Coronary artery (tissue), 2 donors: ENCODE data around the gene GALNT13.

Experiments used
- DNase-seq: peaks from one replicate; pipeline ENCODE4 v3.0.0-alpha.2; 2017; ENCODE audit warnings: low spot score
- H3K27ac ChIP-seq, 2 donors: fragments of 200-600 bp; sonication (generic); one replicate each; pipeline ENCODE4 v1.5.1; 2016 to 2019
- H3K4me3 ChIP-seq: fragments of 200-600 bp; sonication (generic); 2 replicates; pipeline ENCODE4 v1.5.1; 2016; ENCODE audit warnings: mild to moderate bottlenecking, moderate library complexity
- CTCF ChIP-seq: fragments of 200-600 bp; sonication (generic); IDR thresholded peaks from one replicate; pipeline ENCODE4 v1.5.1; 2019; ENCODE audit warnings: antibody characterized with exemption

GALNT13 gene

GRCh38 chr2:154437104-154437503 lies 565.4 kb downstream of the GALNT13 start:
- no peak for TF ChIP-seq CTCF
- Histone ChIP-seq H3K4me3 (no peak overlapping the region), H3K27ac (no peak overlapping the region)
- DNase-seq: no peak

- no peak for DNase-seq
- no peak for TF ChIP-seq CTCF
- Histone ChIP-seq H3K4me3 (no peak overlapping the region), H3K27ac (no peak overlapping the region)
Measured at GRCh38 chr2:154439156-154439555, 567.4 kb downstream of the GALNT13 start.

- Histone ChIP-seq H3K4me3 (no peak overlapping the region), H3K27ac (no peak overlapping the region)
- DNase-seq: no peak
- no peak for TF ChIP-seq CTCF
Measured at GRCh38 chr2:154443919-154444318, 572.2 kb downstream of the GALNT13 start.

- no peak overlapping the region for H3K27ac ChIP-seq
- no peak for DNase-seq
- no peak overlapping the region for H3K4me3 ChIP-seq
- no peak for TF ChIP-seq CTCF
Measured at GRCh38 chr2:154446324-154446723, 574.6 kb downstream of the GALNT13 start.

GRCh38 chr2:154447727-154448418 lies 576.2 kb downstream of the GALNT13 start:
- no peak for TF ChIP-seq CTCF
- H3K4me3 ChIP-seq: no peak overlapping the region
- H3K27ac ChIP-seq: no peak overlapping the region
- no peak for DNase-seq

GRCh38 chr2:154449951-154450658 lies 578.4 kb downstream of the GALNT13 start:
- Histone ChIP-seq H3K4me3 (no peak overlapping the region), H3K27ac (no peak overlapping the region)
- DNase-seq: no peak
- TF ChIP-seq CTCF: no peak

GRCh38 chr2:154452471-154452870 lies 580.7 kb downstream of the GALNT13 start:
- TF ChIP-seq CTCF: no peak
- no peak overlapping the region for H3K4me3 ChIP-seq
- H3K27ac ChIP-seq: no peak overlapping the region
- DNase-seq: no peak
